Osteoblast (primary cell): ENCODE measurements around the gene RING1. TPM values are rescaled to one million over a fixed set of nuclear protein-coding genes. Genes with fewer than 3 reads are reported as not detected.
A peak's percentile ranks its signal among the peaks of the same experiment; 100 is the strongest.

ENCODE experiments used
- DNase-seq: peaks from one replicate; pipeline ENCODE4 v3.0.0; 2011; ENCODE audit warnings: low spot score, mixed read lengths; ENCODE audit not compliant: insufficient read length; ENCODE audit errors: missing footprints
- H2AFZ ChIP-seq: 2 replicates; pipeline ENCODE4 v1.6.0; 2011; ENCODE audit warnings: mild to moderate bottlenecking, low read length
- H3K27ac ChIP-seq: 2 replicates; pipeline ENCODE4 v1.5.1; 2011; ENCODE audit warnings: mild to moderate bottlenecking, low read depth, low read length, moderate library complexity
- H3K27me3 ChIP-seq: 2 replicates; pipeline ENCODE4 v1.6.0; 2012; ENCODE audit warnings: mild to moderate bottlenecking, control low read depth, inconsistent platforms, low read length, moderate library complexity; ENCODE audit not compliant: insufficient read depth
- H3K36me3 ChIP-seq: 2 replicates; pipeline ENCODE4 v1.5.1; 2011; ENCODE audit warnings: mild to moderate bottlenecking, low read length, control low read depth, moderate library complexity; ENCODE audit not compliant: insufficient read depth
- H3K4me1 ChIP-seq: 2 replicates; pipeline ENCODE4 v1.5.1; 2011; ENCODE audit warnings: mild to moderate bottlenecking, low read length, control low read depth, moderate library complexity; ENCODE audit not compliant: insufficient read depth
- H3K4me2 ChIP-seq: 2 replicates; pipeline ENCODE4 v1.6.0; 2011; ENCODE audit warnings: mild to moderate bottlenecking, low read length; ENCODE audit not compliant: insufficient read depth
- H3K4me3 ChIP-seq: fragments of 200-600 bp; sonication (generic); 3 replicates; pipeline ENCODE4 v1.5.1; 2012; ENCODE audit warnings: mild to moderate bottlenecking, low read length, inconsistent platforms; ENCODE audit not compliant: insufficient read depth
- H3K79me2 ChIP-seq: 2 replicates; pipeline ENCODE4 v1.6.0; 2012; ENCODE audit warnings: mild to moderate bottlenecking, low read length, control low read depth, inconsistent platforms; ENCODE audit not compliant: insufficient read depth
- H3K9me3 ChIP-seq: 2 replicates; pipeline ENCODE4 v1.5.1; 2011; ENCODE audit warnings: low read depth, low read length, control low read depth
- H4K20me1 ChIP-seq: 2 replicates; pipeline ENCODE4 v1.6.0; 2012; ENCODE audit warnings: mild to moderate bottlenecking, low read length, control low read depth; ENCODE audit not compliant: insufficient read depth
- CTCF ChIP-seq: IDR thresholded peaks from 2 replicates; pipeline ENCODE4 v1.5.1; 2011; ENCODE audit warnings: mild to moderate bottlenecking, low read depth, low read length, moderate library complexity; ENCODE audit errors: extremely low read depth
- total RNA-seq: library from RNA; depleted of rRNA; stranded (reverse); fragments of >200 nt; gene quantifications from 2 replicates; pipeline ENCODE4 v1.2.3, GENCODE V29; 2012

The RING1 gene
- total RNA-seq, 1 donor = 34.0 TPM

DNA sequence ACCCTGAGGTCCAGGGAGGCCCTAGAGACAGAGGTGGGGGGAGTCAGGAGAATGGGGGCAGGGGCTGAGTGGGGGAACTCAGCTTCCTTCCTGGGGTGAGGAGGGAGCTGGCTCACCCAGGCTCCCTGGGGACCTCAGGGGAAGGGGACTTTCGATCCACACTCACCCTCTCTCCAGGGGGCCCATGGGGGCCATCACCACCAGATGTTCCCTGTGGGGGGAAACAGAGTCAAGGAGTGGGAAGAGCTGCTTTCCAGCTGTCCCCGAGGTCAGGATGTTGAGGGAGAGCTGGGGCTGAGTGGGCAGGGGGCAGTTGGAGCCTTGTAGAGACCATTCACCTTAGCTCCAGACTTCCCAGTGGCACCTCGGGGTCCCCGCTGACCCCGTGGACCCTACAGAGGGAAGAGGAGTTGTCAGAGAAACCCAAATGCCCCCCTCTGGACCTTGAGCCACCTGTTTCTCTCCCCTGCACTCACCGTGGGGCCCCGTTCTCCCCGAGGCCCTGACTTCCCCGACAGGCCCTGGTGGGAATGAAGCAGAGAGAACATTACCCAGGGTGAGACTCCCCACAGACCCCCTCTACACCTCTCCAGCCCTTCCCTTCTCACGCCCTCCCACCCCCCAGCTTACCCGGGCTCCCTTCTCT, 34.6 kb upstream of the RING1 start:
- H4K20me1 ChIP-seq = no peaks in the 10 kb centered on the region
- TF ChIP-seq CTCF = no peak
- no peaks in the 10 kb centered on the region for H3K79me2 ChIP-seq
- H3K4me3 ChIP-seq = no peak overlapping the region
- H2AFZ ChIP-seq = no peak overlapping the region
- no peaks in the 10 kb centered on the region for H3K9me3 ChIP-seq
- no peaks in the 10 kb centered on the region for H3K36me3 ChIP-seq
- DNase-seq = peak; percentile 66
- H3K27ac ChIP-seq = no peak overlapping the region
- H3K4me2 ChIP-seq = no peak overlapping the region
- H3K27me3 ChIP-seq = no peaks in the 10 kb centered on the region
- H3K4me1 ChIP-seq = no peaks in the 10 kb centered on the region

- TF ChIP-seq CTCF = no peak
- H2AFZ ChIP-seq = no peak overlapping the region
Observed at GRCh38 chr6:33174784-33175183, 33.5 kb upstream of the RING1 start.

DNA sequence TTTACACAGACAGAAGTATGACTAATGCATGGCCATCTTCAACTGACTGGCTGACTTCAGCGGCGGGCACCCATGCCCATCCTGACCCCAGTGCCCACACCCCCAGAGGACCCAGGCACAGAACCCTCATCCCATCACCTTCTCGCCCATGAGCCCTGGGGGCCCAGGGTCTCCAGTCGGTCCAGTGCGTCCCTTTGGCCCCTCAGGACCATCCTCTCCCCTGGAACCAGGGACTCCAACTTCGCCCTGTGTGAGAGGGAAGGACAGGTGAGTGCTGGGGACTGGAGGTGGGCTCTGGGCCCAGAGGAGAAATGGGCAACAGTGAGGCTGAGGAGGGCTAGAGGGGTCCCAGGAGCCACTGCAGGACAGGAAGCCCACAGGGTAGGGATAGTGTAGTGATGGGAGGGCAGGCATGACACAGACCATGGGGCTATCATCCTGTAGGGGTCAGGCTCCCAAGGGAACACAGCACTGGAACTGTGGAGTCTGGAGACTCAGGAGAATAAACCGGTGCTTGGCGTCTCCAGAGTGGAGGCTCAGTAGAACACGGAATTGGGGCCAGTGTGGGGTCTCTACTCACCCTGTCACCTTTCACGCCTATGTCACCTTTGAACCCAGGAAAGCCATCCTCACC, 32.7 kb upstream of the RING1 start:
- Histone ChIP-seq H3K36me3 (no peaks in the 10 kb centered on the region), H2AFZ (no peak overlapping the region), H3K4me3 (no peak overlapping the region), H3K79me2 (no peaks in the 10 kb centered on the region), H3K4me2 (no peak overlapping the region), H3K4me1 (no peaks in the 10 kb centered on the region), H3K27ac (no peak overlapping the region), H4K20me1 (no peaks in the 10 kb centered on the region), H3K9me3 (no peaks in the 10 kb centered on the region), H3K27me3 (no peaks in the 10 kb centered on the region)
- TF ChIP-seq CTCF = no peak
- peak; percentile 76 for DNase-seq

More at GRCh38 chr6:33174784-33175183, 33.5 kb upstream of the RING1 start:
- Histone ChIP-seq H3K4me2 (no peak overlapping the region), H3K9me3 (no peaks in the 10 kb centered on the region), H3K4me1 (no peaks in the 10 kb centered on the region), H3K79me2 (no peaks in the 10 kb centered on the region), H3K27me3 (no peaks in the 10 kb centered on the region), H3K36me3 (no peaks in the 10 kb centered on the region), H3K27ac (no peak overlapping the region), H4K20me1 (no peaks in the 10 kb centered on the region), H3K4me3 (no peak overlapping the region)
- DNase-seq = no peak

DNA sequence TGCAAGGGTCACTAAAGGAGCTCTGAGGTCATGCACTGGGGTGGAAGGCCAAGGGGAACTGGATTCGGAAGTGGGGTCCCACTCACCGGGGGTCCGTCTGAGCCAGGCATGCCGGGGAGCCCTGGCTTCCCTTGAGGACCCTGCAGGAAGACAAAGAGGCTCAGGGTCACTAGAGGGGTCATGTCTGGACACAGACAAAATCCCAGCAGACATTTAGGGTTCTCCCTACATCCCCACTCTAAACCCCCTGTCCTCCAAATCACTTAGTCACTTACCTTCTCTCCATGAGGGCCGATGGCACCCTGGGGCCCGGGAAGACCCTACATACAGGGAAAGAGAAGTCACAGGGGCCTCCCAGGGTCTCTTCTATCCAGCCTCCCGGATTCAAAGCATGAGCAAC, 31.4 kb upstream of the RING1 start:
- no peak for TF ChIP-seq CTCF
- H3K4me3 ChIP-seq = no peak overlapping the region
- H2AFZ ChIP-seq = no peak overlapping the region
- H4K20me1 ChIP-seq = no peaks in the 10 kb centered on the region
- H3K4me2 ChIP-seq = no peak overlapping the region
- H3K79me2 ChIP-seq = no peaks in the 10 kb centered on the region
- no peaks in the 10 kb centered on the region for H3K4me1 ChIP-seq
- H3K36me3 ChIP-seq = no peaks in the 10 kb centered on the region
- peak; percentile 64 for DNase-seq
- no peaks in the 10 kb centered on the region for H3K27me3 ChIP-seq
- H3K9me3 ChIP-seq = no peaks in the 10 kb centered on the region
- no peak overlapping the region for H3K27ac ChIP-seq
